Mammary epithelial cell (primary cell): ENCODE measurements around the gene SLC9A9.

Experiments used
- EZH2 ChIP-seq: IDR thresholded peaks from 2 replicates; pipeline ENCODE4 v1.6.1; 2012; ENCODE audit warnings: low read length, inconsistent platforms, borderline replicate concordance
- TF ChIP-seq, protein P1 (sequence below), 2 donors: IDR thresholded peaks in 1 of 2; conservative IDR thresholded peaks in 1 of 2; 2 replicates each; pipeline ENCODE4 v1.5.1; 2011 to 2012; ENCODE audit warnings: inconsistent platforms in 2 of 2, low read length in 2 of 2, mild to moderate bottlenecking in 2 of 2, control low read depth in 1 of 2, low read depth in 1 of 2; ENCODE audit not compliant: insufficient read depth in 1 of 2; ENCODE audit errors: extremely low read depth in 1 of 2

DNA sequence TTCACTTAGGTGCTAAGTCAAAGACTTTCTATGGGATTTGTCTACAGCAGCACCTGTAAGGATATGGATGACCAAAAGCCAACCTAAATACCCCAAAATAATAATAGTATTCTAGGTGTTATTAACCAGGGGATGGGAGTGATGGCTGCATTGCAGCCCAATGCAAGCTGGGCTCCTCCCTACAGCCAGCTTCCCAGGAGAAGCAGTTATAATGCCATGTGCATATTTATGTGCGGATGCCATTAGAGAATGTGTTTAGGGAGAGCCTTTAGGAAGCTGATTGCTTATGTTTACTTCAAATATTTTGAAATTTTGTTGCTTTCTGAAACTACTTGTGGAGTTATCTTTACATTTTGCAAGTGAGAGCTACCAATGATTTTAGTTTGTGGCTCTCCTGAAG lies 491.4 kb downstream of the SLC9A9 start:
- TF ChIP-seq, protein P1, sequence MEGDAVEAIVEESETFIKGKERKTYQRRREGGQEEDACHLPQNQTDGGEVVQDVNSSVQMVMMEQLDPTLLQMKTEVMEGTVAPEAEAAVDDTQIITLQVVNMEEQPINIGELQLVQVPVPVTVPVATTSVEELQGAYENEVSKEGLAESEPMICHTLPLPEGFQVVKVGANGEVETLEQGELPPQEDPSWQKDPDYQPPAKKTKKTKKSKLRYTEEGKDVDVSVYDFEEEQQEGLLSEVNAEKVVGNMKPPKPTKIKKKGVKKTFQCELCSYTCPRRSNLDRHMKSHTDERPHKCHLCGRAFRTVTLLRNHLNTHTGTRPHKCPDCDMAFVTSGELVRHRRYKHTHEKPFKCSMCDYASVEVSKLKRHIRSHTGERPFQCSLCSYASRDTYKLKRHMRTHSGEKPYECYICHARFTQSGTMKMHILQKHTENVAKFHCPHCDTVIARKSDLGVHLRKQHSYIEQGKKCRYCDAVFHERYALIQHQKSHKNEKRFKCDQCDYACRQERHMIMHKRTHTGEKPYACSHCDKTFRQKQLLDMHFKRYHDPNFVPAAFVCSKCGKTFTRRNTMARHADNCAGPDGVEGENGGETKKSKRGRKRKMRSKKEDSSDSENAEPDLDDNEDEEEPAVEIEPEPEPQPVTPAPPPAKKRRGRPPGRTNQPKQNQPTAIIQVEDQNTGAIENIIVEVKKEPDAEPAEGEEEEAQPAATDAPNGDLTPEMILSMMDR (conservative IDR thresholded peaks at IDR 0.05 in 1 of 2, IDR thresholded peaks at IDR 0.05 in 1 of 2; ENCODE audit: extremely low read depth in 1 of 2, insufficient read depth in 1 of 2, low read depth in 1 of 2, low read length in 2 of 2) = no peak
- no peak for TF ChIP-seq EZH2
